HG03457 (cell line): Measurements from ENCODE around the gene CYP27B1.
"Not testable (repeated sequence)": the region's sequence is repeated elsewhere in the genome, so short reads cannot be mapped to it uniquely, and the experiment has no call there.

ENCODE experiments used
- ATAC-seq: cut with Tn5 transposase; IDR thresholded peaks from one replicate; pipeline ENCODE4 v1.9.1; 2021; ENCODE audit warnings: moderate number of reproducible peaks; ENCODE audit not compliant: unreplicated experiment

The CYP27B1 gene

DNA sequence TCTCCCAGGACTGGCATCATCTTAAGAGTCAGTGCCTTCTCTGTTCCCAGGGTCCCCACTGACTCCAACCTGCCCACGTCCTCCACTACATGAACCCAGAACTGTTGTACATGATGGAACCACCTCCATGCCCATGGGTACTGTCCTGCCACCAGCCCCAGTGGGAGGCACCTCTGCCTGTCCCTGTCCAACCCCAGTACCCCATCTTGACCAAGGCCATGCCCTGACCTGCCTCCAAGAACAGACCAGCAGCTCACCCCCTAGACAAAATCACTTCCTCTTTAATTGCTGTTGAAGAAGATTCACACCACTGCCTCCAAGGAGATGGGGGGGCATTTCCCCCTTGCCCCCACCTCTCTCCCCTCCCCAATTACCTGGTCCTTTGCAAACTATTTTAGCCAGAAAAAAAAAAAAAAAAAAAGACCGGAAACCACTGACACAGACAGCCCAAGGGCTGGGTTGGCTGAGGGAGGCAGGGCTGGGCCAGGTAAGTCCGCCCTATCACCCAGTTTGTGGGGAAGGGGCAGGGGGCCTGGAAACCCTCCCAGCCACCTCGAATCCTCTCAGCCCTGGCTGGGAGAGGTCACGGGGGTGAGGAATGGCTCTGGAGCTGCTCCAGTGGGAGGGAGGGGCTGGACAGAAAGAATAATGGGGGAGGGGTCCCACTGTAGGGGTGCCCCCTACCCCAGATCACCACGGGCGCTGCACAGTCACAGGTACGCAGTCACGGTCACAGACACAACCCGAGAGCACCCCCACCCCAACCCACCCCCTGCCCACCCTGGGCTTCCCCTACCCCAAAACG is 41.7 kb downstream of the CYP27B1 start:
- ATAC-seq: no peak

DNA sequence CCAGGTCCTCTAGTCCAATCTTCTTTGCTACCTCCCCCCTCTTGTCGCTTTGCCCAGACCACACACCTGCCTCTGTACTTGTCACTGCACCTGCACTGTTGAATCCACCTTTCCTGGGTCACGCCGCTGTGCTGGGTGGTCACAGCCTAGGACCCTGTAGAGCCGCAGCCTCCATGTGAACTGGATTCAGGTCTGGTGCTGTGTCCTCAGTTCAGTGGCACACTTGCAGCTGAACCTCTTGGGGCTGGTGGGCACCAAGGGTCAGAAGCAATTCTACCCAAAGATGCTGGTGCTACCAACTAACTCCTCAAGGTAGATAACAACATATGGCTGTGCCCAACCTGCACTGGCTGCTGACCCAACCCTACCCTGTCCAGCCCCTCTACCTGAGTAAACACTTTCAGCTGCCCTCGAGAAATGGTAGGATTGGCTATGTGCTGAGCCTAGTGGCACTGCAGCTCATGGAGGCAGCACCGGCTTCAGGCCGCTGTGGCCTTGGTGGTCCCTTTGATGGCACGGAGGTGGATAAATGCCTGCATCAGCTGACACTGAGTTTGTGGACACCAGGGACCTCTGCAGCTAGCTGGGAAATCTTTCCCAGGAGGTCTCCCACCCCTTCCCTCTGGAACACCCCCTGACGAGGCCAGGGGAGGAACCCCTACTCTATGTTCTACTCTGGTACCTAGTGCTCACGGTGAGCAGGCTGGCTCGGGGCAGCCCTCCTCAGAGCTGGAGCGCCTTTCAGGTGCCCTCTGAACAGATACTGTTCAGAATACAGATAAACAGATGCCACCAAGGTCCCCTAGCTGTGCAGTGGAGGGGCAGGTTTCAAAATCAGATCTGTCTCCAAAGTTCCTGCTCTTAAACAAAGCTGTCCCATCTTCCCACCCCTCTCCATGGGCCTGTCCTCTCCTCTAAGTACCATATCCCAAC is 42.6 kb downstream of the CYP27B1 start:
- no peak for ATAC-seq

DNA sequence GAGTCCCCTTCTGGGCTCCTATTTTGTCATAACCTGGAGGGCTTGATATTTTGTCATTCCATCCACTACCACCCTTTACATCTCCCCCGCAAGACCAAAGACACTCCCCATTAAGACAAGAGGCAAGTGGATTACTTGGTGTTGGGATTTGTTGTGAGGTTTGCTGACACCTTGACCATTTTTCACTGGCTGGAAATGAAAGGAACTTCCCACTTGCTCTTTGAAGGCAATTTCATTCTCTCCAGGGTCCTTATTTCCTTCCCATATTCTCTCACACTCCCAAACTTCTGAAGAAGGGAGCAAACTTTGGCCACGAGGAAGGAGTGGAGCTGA is 43.3 kb downstream of the CYP27B1 start:
- ATAC-seq: no peak

DNA sequence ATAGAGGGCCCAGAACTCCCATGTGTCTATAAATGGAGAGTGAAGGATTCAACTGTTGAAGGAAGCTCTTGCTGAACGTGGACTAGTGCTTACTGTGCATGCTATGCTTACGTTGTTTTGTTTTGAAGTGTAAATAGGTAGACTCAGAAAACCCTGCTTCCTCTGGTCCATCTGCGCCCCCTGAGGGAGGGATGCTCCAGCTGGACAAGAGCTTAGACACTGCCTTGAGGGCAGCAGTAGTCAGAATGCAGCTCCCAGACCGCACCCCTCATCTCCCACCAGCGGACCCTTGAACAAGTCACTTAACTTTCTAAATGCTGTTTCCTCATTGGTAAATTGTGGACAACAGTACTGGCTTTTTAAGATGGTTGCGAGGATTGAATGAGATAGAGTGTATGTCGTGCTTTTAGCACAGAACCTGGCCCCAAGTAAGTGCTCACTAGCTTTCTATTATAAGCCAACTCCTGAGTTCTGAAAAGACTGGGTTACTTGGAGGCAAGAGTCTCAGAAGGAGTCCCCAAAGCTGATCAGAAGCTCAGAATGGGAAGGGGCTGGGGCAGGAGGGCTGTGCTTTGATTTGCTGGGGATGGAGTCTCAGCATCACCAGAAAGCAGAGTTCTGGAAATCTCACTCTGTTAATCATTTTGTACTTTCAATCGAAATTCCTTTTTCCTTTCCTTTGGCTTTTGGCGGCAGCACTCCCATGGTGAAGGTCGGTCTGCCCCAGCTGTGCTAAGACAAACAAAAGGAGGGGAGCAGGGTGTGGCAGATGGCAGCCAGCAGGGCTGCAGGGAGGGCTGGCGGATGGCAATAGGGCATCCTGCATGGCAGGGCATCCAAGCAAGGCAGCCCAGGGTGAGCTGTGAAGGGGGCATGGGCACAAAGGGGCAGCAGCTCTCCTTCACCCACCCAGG is 43.9 kb downstream of the CYP27B1 start:
- no peak for ATAC-seq

DNA sequence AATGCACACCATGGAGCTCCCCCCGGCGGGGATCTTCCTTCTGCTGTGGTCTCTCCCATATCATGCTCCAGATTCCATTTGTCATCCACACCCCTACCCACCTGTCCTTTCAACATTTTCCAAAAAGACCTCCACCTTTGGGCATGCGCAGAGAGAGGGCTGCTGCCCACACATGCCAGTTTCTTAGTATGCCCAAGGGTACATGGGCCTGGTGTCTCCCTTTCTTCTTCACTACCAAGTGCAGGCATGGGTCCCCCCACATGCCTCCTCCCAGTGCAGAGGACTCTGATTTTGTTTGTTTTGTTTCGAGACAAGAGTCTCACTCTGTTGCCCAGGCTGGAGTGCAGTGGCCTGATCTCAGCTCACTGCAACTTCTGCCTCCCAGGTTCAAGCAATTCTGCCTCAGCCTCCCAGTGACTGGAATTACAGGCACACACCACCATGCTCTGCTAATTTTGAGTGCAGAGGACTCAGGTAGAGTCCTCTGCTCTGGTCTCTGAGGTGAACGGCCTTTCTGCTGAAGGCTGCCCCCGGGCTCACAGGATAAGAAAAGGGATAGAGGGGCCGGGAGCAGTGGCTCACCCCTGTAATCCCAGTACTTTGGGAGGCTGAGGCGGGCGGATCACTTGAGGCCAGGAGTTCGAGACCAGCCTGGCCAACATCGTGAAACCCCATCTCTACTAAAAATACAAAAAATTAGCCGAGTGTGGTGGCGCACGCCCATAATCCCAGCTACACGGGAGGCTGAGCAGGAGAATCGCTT is 44.9 kb downstream of the CYP27B1 start:
- ATAC-seq: not testable (repeated sequence)

DNA sequence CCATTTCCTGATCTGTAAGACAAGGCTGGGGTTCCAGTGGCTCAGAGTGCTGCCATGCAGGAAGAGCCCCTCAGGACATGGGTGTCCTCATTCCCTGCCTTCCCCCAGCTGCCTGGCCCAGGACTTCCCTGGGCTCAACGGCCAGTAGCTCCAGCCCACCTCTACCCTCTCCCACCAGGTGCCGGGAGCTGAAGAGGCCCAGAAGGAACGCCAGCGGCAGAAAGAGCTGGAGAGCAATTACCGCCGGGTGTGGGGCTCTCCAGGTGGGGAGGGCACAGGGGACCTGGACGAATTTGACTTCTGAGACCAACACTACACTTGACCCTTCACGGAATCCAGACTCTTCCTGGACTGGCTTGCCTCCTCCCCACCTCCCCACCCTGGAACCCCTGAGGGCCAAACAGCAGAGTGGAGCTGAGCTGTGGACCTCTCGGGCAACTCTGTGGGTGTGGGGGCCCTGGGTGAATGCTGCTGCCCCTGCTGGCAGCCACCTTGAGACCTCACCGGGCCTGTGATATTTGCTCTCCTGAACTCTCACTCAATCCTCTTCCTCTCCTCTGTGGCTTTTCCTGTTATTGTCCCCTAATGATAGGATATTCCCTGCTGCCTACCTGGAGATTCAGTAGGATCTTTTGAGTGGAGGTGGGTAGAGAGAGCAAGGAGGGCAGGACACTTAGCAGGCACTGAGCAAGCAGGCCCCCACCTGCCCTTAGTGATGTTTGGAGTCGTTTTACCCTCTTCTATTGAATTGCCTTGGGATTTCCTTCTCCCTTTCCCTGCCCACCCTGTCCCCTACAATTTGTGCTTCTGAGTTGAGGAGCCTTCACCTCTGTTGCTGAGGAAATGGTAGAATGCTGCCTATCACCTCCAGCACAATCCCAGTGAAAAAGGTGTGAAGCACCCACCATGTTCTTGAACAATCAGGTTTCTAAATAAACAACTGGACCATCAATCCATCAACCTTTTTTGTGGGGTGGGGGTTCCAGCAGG is 46.0 kb downstream of the CYP27B1 start:
- no peak for ATAC-seq

DNA sequence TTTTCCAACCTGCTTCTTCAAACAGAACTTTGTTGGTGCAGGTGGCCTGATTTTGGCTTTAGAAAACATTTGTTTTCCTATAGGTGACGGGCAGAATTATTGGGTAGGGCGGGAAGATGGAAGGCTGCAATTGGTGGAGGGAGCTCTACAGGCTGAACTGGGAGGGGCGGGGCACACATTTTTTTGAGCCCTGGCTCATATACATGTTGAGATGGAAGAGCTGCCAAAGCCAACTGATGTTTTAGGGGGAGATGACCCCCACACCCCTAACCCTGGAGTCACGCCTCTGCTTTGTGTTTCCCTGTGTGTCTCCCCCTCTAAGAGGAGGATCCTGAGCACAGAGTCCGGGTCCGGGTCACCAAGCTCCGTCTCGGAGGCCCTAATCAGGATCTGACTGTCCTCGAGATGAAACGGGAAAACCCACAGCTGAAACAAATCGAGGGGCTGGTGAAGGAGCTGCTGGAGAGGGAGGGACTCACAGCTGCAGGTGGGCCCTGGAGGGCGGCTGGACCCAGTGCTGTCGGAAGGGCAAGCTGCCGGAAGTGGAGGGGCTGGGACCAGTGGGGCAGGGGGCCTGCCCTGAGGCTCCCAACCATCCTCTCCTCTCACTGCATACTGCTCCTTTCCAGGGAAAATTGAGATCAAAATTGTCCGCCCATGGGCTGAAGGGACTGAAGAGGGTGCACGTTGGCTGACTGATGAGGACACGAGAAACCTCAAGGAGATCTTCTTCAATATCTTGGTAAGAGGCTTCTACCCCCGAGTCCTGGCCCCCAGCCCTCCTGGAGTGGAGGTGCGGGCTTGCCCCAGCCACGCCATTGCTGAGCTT is 46.9 kb downstream of the CYP27B1 start:
- ATAC-seq: no peak

DNA sequence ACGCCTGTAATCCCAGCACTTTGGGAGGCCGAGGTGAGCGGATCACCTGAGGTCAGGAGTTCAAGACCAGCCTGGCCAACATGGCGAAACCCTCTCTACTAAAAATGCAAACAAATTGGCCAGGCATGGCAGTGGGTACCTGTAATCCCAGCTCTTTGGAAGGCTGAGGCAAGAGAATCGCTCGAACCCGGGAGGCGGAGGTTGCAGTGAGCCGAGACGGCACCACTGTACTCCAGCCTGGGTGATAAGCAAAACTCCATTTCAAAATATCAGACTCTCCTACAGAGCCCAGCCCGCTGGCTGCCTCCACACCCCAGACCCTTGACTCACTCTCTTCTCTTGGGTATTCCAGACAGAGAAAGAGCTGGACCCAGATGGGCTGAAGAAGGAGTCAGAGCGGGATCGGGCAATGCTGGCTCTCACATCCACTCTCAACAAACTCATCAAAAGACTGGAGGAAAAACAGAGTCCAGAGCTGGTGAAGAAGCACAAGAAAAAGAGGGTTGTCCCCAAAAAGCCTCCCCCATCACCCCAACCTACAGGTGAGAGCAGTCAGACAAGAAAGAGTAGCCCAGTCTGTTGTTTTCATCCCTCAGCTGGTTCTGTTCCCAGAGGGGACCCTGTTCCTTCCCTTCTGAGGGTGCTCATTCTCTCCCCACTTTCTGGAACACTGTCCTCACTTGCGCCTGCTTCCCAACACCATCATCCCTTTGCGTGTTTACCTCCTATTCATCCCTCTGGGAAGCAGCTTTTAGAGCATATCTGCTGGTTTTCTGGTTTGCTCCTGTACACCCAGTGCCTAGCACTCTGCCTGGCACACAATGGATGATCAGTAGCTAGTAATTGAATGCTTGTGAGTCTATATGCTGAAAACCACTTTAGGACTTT is 48.0 kb downstream of the CYP27B1 start:
- no peak for ATAC-seq

DNA sequence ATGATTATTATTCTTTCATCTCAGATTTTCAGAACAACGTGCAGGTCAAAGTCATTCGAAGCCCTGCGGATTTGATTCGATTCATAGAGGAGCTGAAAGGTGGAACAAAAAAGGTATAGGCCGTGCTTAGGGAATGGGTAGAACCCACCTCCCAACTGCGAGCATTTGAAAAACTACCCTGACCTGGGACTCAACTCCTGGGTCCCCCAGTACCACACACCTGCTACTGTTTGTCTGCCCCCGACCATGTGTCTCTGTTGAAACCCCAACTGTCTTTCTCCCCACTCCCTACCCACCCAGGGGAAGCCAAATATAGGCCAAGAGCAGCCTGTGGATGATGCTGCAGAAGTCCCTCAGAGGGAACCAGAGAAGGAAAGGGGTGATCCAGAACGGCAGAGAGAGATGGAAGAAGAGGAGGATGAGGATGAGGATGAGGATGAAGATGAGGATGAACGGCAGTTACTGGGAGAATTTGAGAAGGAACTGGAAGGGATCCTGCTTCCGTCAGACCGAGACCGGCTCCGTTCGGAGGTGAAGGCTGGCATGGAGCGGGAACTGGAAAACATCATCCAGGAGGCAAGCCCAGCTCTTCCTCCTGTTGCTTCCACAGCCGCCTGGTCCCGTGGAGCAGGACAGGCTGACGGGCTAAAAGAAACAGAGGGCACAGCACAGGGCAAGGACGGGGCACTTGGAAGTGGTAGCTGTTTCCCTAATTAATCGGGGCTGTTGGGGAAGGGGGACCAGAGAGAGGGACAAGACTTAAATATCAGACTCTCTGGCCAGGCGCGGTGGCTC is 48.8 kb downstream of the CYP27B1 start:
- no peak for ATAC-seq

DNA sequence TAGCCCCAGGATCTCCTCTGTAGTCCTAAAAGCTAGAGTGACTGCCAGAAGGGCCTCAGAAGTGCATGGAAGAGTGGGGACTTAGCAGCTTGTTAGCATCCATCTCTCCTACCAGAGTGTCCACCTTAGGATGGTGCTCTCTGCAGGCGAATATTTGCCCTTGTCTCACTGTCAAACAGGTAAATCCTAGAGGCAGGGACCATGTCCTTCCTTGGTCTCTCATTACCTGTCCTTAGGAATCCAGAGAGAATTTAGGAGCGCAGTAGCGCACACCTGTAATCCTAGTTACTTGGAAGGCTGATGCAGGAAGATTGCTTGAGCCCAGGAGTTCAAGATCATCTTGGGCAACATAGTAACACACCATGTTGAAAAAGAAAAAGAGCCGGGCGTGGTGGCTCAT is 49.7 kb downstream of the CYP27B1 start:
- no peak for ATAC-seq

DNA sequence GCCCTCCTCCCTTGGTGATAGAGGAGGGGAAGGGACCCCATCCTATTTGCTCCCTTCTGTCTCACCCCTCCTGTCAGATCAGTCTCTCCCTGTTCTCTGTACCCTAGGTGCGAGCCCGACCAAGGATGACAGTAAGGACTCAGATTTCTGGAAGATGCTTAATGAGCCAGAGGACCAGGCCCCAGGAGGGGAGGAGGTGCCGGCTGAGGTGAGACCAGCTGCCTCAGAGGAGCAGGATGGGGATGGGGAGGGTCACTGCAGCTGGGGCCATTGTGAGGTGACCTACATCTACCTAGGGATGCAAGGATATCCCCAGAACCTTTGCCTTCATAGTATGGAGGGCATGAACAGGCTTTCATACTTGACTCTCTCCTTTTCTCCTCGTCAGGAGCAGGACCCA is 50.6 kb downstream of the CYP27B1 start:
- ATAC-seq: no peak

DNA sequence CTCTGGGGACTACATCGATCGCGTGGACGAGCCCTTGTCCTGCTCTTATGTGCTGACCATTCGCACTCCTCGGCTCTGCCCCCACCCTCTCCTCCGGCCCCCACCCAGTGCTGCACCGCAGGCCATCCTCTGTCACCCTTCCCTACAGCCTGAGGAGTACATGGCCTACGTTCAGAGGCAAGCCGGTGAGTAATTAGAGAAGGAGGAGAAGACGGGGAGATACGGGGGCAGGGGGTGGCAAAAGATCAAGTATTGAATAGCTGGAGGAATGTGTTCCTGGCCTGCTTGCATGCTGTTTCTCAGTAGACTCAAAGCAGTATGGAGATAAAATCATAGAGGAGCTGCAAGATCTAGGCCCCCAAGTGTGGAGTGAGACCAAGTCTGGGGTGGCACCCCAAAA is 51.1 kb downstream of the CYP27B1 start:
- ATAC-seq: no peak

DNA sequence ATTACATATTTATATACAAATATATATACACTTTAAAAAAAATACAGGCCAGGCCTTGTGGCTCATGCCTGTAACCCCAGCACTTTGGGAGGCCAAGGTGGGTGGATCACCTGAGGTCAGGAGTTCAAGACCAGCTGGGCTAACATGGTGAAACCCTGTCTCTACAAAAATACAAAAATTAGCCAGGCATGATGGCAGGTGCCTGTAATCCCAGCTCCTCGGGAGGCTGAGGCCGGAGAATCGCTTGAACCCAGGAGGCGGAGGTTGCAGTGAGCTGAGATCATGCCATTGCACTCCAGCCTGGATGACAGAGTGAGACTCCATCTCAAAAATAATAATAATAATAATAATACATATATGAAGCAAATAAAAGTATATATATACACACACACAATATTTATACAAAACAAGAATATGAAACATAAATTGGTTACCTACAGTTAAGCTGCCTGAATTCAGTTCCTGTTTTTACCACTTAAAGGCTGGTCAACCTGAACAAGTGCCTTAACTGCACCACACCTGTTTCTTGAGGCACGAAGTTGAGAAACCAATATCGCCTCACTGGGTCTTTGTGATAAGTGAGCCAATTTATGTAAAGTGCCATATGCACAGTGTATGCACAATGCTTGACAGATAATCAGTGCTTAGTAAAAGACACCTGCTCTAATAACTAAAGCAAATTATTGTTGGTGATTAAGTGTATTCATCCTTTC is 51.7 kb downstream of the CYP27B1 start:
- not testable (repeated sequence) for ATAC-seq

DNA sequence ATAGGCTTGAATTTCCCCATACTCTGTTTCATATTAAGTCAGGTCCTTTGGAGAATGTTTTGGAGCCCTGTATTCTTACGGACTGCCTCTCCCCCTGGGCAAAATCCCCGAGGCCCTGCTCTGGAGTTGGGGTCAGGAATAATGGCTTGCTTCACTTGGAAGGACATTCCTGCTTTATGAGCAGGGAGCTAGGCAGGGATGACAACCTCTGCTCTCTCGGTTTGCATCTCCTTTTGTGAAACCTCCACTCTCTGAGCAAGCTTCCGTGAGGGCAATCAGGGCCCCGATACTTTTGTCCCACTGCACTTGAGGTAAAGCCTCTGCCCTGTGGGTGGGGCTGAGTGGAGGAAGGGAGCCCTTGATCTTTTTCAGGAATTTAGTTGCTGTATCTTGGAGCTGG is 53.7 kb downstream of the CYP27B1 start:
- no peak for ATAC-seq

DNA sequence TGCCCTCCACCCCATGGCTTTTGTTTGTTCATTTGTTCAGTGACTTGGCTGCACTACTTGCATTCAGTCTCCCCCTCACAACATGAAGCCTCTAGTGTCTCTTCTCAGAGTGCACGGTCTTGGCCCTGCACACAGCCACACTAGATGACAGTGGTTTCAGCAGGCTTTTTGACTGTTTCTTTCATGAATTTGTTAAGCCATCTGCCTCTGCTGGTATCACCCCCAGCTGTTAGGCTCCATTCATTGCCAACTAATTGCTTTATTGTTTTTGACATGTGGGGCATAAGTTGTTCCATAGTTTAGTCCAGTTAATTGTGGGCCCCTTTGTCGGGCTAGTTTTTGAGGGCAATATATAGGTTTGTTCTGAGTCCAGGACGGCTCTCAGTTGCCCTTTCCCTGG is 54.2 kb downstream of the CYP27B1 start:
- ATAC-seq: no peak
